Hippocampal formation (tissue), 2 donors: ENCODE measurements around the gene TXNDC8.
"Not testable (repeated sequence)": the region's sequence is repeated elsewhere in the genome, so short reads cannot be mapped to it uniquely, and the experiment has no call there.

Source experiments
- DNase-seq, 2 donors: peaks; one replicate each; lab custom pipeline; 2025; lab: John Stamatoyannopoulos, UW

TXNDC8 gene

GRCh38 chr9:110327716-110328115 lies 9.9 kb downstream of the TXNDC8 start:
- no peak for DNase-seq

DNA sequence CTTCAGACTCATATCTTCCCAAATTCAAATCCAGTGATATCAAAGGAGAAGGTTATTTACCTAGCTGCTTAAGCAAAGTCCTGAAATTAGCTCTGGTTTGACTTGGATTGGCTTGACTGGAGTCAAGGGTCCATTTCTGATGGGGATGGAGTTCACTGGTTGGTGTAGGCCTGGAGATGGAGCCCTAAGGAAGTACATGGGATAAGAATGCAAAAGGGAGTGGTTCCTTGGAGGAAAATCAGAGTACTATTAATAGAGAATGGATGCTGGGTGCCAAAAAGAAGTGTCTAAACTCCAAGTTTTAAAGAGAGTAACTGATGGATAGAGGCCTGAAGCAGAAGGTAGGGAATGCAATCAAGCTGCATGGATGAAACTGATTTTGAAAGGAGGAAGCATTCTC lies 13.8 kb downstream of the TXNDC8 start:
- DNase-seq, result no peak

DNA sequence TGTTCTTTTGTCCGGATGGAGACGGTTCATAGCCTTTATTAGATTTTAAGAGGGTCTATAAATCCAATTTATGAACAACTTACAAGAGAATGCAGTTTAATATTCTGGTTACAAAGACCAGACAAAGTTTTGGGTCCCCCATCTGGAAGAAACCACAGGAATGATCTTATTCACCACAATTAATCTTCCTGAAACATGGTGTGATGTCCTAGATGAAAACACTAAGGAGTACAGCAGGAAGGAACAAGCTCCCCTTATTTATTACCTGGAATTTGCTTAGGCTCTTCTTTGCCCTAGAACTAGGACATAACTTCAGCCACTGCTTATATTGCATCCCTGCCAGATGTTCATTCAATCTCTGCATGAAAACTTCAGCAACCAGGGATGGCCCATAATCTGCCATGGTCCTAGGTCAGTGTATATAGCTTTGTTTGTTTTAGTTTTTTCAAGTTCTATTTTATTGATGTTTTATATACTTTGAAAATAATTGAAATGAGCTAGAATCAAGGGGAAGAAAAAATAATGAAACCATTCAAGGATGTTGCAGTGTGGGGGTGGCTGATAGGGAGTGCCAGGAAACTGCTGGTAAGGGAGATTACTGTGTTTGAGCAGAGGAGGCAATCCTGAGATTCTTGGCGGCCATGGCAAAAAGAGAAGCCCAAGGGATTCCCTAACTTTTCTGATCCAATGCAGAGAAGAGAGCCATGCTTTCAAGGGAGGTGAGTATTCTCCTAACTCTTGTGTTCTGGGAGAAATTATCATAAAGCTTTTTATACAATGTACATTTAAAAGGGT lies 16.8 kb downstream of the TXNDC8 start:
- DNase-seq, result no peak

DNA sequence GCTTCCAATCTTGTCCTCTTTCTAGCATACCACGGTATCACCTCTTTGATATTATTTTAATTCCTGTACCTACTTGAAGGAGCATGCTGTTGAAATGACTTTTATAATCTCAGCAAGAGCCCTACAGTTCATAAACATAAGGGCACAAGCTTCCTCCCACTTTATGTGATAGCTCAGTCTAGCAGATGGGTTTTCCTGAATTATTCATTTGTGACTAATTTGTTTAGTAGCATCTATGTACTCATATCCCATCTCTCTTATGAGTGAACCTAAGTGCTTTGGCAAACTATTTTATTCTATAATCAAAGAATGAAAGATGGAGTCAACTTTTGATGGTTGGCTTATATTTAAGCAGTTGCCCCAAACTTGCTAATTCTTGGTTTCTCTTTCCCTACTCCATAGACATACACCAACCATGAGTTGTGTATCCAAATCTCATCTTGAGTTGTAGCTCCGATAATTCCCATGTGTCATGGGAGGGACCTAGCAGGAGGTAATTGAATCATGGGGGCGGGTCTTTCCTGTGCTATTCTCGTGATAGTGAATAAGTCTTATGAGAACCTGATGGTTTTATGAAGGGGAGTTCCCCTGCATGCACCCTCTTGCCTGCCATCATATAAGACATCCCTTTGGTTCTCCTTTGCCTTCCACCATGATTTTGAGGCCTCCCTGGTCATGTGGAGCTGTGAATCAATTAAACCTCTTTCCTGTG lies 17.7 kb downstream of the TXNDC8 start:
- no peak for DNase-seq

DNA sequence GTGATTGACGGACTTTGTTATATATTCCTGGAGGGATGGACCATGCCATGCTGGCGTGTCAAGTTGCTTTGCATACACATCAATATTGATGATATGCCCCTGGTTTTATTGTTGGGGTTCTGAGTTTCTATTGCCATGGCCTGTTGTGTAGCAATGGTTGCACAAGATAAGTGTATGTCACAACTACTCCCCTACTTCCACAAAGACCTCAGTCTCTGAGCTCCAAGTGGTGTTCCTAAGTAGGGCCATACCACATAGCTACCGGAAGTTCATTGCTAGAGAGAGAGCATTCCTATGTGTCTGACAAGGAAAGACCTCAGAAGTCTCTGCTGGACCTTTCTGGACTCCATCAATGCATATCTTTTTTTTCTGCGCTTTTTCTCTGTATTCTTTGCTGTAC lies 19.8 kb downstream of the TXNDC8 start:
- no peak for DNase-seq

DNA sequence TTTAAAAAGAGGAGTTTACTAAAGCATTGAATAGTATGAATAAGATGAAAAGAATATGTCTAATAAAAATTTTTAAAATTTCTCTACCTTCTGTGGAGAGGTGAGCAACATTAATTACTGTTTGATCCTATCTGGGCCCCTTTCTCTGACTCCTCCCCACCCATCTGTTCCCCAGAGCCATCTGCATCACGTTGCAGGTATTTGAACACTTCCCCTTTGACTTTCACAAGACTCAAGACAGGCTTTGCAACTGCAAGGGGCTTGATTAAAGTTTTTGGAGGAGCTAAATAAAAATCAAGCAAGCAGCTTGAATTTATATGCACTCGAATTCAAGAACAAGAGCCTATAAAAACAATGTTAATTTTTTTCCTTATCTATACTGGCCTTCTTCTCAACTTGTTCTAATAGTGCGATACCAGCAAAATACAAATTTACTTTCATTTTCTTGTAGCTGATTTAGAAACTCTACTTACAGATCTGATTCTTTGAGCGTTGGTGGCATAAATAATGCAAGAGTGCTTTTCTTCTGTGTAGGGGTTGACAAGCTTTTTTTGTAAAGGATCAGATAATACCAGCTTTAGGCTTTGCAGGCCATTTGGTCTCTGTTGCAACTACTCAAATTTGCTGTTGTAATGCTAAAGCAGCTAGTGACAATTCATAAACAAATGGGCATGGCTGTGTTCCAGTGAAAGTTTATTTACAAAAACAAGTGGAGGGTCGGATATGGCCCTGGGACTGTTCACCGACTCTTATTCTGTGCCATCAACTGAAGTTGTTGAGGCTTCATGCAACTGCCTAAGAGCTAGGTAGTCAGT lies 21.2 kb downstream of the TXNDC8 start:
- DNase-seq, result no peak

- DNase-seq, result not testable (repeated sequence)
Observed at GRCh38 chr9:110311978-110312377, 25.7 kb downstream of the TXNDC8 start.

DNA sequence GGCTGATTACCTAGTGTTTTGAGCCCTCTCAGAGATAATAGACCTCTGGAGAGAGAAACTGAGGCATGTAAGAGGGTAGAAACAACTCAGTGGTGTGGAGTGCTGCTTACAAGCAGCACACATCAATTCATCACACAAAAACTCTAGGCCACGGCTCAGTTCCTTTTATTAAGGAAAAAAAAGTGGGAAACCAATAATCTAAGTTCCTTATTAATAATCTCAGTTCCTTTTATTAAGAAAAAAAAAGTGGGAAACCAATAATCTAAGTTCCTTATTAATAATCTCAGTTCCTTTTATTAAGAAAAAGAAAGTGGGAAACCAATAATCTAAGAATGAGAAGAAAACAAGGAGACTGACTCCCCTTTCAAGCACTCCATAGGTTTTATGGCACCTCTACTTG lies 28.0 kb downstream of the TXNDC8 start:
- no peak for DNase-seq

GRCh38 chr9:110308633-110309038 lies 29.0 kb downstream of the TXNDC8 start:
- no peak for DNase-seq

GRCh38 chr9:110307191-110307590 lies 30.5 kb downstream of the TXNDC8 start:
- no peak for DNase-seq

DNA sequence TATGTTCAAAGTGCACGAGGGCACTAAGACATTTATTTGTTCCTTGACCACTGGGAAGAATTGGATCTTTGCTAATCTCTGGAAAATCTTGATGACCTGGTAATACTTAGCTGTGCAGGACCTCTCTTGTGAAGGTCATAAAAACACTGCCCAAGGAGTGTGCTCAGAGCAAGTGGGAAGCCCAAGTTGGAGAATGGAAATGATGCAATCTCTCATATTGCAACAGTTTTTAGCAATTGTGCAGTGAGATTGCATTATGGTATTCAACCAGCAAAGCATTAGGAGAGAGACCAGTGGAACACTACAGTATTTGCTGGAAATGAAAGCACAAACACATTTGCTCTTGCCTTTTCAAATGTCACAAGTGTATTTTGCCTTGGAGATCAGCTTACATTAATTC lies 34.5 kb downstream of the TXNDC8 start:
- no peak for DNase-seq

DNA sequence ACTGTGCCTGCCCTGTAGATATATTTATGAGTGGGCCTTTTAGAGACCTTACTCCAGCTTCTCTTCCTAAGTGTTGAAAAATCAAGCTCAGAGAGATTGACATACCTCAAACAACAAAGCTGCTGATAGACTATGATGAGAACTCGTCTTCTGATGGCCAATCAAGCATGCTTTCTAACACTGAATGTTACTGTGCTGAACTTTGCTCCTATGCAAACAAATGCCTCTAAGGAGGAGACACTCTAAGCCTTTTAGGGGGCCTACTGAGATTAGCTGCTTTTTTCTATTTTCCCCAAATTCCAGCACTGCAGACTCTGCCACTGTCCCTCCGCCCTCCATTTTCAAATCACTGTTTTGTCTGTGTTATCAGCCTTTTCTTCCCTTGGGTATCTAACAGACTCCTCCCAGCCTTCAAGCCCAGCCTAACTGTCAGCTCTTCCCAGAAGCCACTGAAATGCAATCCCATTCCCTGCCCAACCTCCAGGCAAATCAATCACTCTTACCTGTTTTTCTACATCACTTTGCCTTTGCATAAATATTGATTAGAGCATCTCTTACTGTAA lies 39.5 kb downstream of the TXNDC8 start:
- DNase-seq, result no peak

DNA sequence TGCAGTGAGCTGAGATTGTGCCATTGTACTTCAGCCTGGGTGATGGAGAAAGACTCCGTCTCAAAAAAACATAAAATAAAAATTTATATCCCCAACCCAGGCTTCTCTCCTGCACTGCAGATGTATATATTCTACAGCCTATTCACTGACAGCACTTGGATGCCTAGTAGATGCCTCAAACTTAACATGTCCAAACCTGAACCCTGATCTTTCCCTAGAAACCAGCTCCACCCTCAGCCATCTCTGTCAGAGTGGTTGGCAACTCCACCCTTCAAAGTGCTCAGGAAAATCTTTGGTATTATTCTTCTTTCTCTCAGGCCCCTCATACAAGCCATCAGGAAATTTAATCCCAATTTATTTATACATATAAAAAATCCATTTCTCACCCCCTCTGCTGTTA lies 44.4 kb downstream of the TXNDC8 start:
- no peak for DNase-seq

- no peak for DNase-seq
Observed at GRCh38 chr9:110291921-110292557, 45.6 kb downstream of the TXNDC8 start.

DNA sequence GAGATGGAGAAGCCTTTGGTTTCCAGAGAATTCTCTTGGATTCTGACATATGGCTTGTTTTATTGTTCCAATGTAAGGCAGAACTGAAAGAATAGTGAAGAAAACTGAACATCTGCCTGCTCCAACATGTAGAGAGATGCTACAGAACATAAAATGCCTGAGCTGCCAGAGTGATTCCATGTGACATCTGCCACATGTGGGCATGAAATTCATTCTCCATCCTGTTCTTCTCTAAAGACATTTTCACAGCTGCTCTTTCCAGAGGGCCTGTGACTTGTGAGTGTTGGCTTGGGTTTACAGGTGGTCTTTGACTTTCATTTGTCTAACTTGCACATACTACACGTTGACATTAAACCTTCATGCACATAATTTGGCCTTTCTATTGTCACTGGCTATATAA lies 47.7 kb downstream of the TXNDC8 start:
- no peak for DNase-seq

DNA sequence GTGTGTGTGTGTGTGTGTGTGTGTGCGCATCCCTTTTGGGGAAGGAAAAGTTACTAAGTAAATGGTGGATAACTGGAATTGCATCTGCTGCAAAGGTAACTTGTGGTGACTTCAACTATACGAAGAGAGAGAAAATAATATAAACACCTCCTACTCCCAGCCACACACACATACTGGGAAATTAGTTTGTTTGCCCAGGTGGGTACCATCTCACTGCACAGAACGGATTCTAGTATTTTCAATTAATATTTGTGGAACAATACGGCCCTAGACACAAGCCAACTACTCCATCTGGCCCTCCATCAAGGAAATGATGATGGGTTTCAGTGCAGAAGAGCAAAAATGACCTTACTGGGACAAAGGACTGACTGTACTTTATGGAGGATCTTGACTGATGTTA lies 49.2 kb downstream of the TXNDC8 start:
- DNase-seq, result no peak

- DNase-seq, result no peak
Observed at GRCh38 chr9:110287289-110287680, 50.4 kb downstream of the TXNDC8 start.

DNA sequence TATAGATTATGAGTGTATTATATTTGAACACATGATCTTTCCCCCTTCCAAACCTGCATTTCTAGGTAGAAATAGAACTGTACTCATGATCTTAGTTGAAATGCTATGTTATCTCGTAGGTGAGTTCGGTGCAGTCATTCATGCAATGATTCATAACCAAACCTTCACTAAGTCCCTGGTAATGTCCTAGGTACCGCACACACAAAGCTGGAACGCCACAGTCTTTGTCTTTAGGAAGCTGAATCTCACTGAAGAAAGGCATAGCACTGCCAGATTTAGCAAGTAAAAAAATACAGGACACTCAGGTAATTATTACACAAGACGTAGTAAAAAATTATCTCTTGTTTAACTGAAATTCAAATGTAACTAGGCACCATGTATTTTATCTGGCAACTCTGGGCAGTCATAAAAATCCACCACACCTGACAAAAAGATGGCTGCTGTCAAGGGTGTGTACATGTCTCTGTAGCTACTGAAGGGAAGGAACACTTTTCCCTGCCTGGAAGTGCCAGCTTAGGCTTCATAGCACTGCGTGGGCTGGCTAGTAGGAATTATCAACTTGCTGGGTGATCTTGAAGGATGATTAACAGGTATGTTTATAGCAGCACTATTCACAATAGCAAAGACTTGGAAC lies 53.3 kb downstream of the TXNDC8 start:
- DNase-seq, result no peak

DNA sequence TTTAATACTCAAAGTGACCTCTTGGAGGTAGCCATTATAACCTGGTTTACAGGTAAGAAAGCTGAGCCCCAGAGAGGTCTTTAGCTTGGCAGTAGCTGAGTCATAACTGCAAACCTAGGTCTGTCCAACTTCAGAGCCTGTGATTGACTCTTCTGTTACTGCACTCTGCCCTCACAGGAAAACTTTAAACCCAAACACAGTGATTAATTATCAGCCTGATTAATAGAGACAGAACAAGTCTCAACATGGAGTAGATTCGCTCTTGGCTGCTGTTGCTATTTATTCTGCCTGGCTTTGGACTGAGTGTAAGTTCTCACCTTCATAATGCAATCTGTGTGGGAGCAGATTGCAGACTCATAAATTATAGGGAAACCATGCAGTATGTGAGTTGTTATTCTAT lies 53.9 kb downstream of the TXNDC8 start:
- DNase-seq, result peak in 1 of 2 donors; percentile 13

DNA sequence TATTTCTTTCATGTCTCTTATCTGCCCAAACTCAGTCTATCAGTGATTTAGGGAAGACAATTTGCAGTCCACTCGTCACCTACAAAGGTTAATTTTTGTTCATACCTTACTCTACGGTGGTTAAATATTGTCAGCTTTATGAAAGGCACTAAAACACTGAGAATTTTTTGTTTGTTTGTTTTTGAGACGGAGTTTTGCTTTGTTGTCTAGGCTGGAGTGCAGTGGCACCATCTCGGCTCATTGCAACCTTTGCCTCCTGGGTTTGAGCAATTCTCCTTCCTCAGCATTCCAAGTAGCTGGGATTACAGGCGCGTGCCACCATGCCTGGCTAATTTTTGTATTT lies 55.0 kb downstream of the TXNDC8 start:
- no peak for DNase-seq

- no peak for DNase-seq
Observed at GRCh38 chr9:110282018-110282738, 55.5 kb downstream of the TXNDC8 start.
